ENCODE measurements around the gene NPPB.

GRCh38 chr1:11817192-11817591 lies 41.6 kb downstream of the NPPB start:
- TF ChIP-seq, protein P1, sequence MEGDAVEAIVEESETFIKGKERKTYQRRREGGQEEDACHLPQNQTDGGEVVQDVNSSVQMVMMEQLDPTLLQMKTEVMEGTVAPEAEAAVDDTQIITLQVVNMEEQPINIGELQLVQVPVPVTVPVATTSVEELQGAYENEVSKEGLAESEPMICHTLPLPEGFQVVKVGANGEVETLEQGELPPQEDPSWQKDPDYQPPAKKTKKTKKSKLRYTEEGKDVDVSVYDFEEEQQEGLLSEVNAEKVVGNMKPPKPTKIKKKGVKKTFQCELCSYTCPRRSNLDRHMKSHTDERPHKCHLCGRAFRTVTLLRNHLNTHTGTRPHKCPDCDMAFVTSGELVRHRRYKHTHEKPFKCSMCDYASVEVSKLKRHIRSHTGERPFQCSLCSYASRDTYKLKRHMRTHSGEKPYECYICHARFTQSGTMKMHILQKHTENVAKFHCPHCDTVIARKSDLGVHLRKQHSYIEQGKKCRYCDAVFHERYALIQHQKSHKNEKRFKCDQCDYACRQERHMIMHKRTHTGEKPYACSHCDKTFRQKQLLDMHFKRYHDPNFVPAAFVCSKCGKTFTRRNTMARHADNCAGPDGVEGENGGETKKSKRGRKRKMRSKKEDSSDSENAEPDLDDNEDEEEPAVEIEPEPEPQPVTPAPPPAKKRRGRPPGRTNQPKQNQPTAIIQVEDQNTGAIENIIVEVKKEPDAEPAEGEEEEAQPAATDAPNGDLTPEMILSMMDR (IDR thresholded peaks at IDR 0.05): no peak
- TF ChIP-seq POLR2A (IDR thresholded peaks at IDR 0.05) (no peak), POLR2AphosphoS5 (IDR thresholded peaks at IDR 0.05) (no peak)

Measured in breast epithelium (tissue), 3 donors.